ENCODE data around the gene SLC25A52.
"Not testable (repeated sequence)": the region's sequence is repeated elsewhere in the genome, so short reads cannot be mapped to it uniquely, and the experiment has no call there.

The SLC25A52 gene

GRCh38 chr18:31740180-31740579, 20.5 kb downstream of the SLC25A52 start:
- no peak for DNase-seq (ENCODE audit: low spot score)

- DNase-seq (ENCODE audit: low spot score) = no peak
Observed at GRCh38 chr18:31739651-31740050, 21.0 kb downstream of the SLC25A52 start.

- DNase-seq (ENCODE audit: low spot score) = no peak
Observed at GRCh38 chr18:31738460-31739407, 21.9 kb downstream of the SLC25A52 start.

GRCh38 chr18:31736630-31737029, 24.1 kb downstream of the SLC25A52 start:
- DNase-seq (ENCODE audit: low spot score) = no peak

GRCh38 chr18:31731628-31732027, 29.1 kb downstream of the SLC25A52 start:
- DNase-seq (ENCODE audit: low spot score) = no peak

- DNase-seq (ENCODE audit: low spot score) = not testable (repeated sequence)
Observed at GRCh38 chr18:31729196-31729595, 31.5 kb downstream of the SLC25A52 start.

GRCh38 chr18:31723990-31724711, 36.5 kb downstream of the SLC25A52 start:
- no peak for DNase-seq (ENCODE audit: low spot score)

- DNase-seq (ENCODE audit: low spot score) = no peak
Observed at GRCh38 chr18:31723639-31723989, 37.1 kb downstream of the SLC25A52 start.

GRCh38 chr18:31722369-31722957, 38.2 kb downstream of the SLC25A52 start:
- DNase-seq (ENCODE audit: low spot score) = peak; percentile 74

GRCh38 chr18:31721601-31722000, 39.1 kb downstream of the SLC25A52 start:
- no peak for DNase-seq (ENCODE audit: low spot score)

GRCh38 chr18:31720867-31721266, 39.8 kb downstream of the SLC25A52 start:
- no peak for DNase-seq (ENCODE audit: low spot score)

GRCh38 chr18:31719363-31720006, 41.2 kb downstream of the SLC25A52 start:
- DNase-seq (ENCODE audit: low spot score) = no peak

GRCh38 chr18:31718386-31718785, 42.3 kb downstream of the SLC25A52 start:
- DNase-seq (ENCODE audit: low spot score) = no peak

- DNase-seq (ENCODE audit: low spot score) = no peak
Observed at GRCh38 chr18:31716362-31716761, 44.3 kb downstream of the SLC25A52 start.

GRCh38 chr18:31711365-31712172, 49.1 kb downstream of the SLC25A52 start:
- DNase-seq (ENCODE audit: low spot score) = no peak

GRCh38 chr18:31710826-31711225, 49.9 kb downstream of the SLC25A52 start:
- no peak for DNase-seq (ENCODE audit: low spot score)
